Esophagus muscularis mucosa (tissue), 4 donors: Measurements from ENCODE around the gene KIF2C. TPM values are rescaled to one million over a fixed set of nuclear protein-coding genes. Genes with fewer than 3 reads are reported as not detected.

ENCODE experiments used
- DNase-seq: peaks from one replicate; pipeline ENCODE4 v3.0.0-alpha.2; 2017; ENCODE audit errors: extremely low spot score
- H3K27ac ChIP-seq, 4 donors: fragments of 200-600 bp; sonication (generic); replicated peaks in 1 of 4; 1 replicate in 3 of 4; 2 replicates in 1 of 4; pipeline ENCODE4 v1.5.1; 2016 to 2019; ENCODE audit warnings: mild to moderate bottlenecking in 1 of 4
- H3K27me3 ChIP-seq, 4 donors: fragments of 200-600 bp; sonication (generic); one replicate each; pipeline versions ENCODE4 v1.5.1 to v1.6.0; 2016 to 2019
- H3K36me3 ChIP-seq, 4 donors: fragments of 200-600 bp; sonication (generic); one replicate each; pipeline ENCODE4 v1.5.1; 2016 to 2019
- H3K4me1 ChIP-seq, 4 donors: fragments of 200-600 bp; sonication (generic); one replicate each; pipeline ENCODE4 v1.5.1; 2016 to 2019
- H3K4me3 ChIP-seq, 4 donors: fragments of 200-600 bp; sonication (generic); 1 replicate in 2 of 4; 2 replicates in 2 of 4; pipeline ENCODE4 v1.5.1; 2016 to 2019; ENCODE audit warnings: mild to moderate bottlenecking in 4 of 4, moderate library complexity in 1 of 4
- H3K9me3 ChIP-seq, 4 donors: fragments of 200-600 bp; sonication (generic); 1 replicate in 3 of 4; 2 replicates in 1 of 4; pipeline ENCODE4 v1.5.1; 2016 to 2019
- EP300 ChIP-seq: sonication (generic); formaldehyde crosslinking; IDR thresholded peaks from one replicate; pipeline ENCODE4 v1.6.1; 2017; ENCODE audit warnings: antibody characterized with exemption
- POLR2A ChIP-seq: fragments of 450-650 bp; IDR thresholded peaks from one replicate; pipeline ENCODE4 v1.6.1; 2017; ENCODE audit warnings: antibody characterized with exemption, moderate library complexity, mild to moderate bottlenecking, low read depth
- POLR2AphosphoS5 ChIP-seq, 2 donors: sonication (generic); formaldehyde crosslinking; IDR thresholded peaks; one replicate each; pipeline ENCODE4 v1.6.1; 2017; ENCODE audit warnings: antibody characterized with exemption in 2 of 2
- WGBS: methylation state at CpG from one replicate; pipeline ENCODE4 v1.1.5; 2018; 5-methylcytosine and 5-hydroxymethylcytosine counted together
- intact Hi-C: fragments of 100-400 bp; cut with DNase I; formaldehyde crosslinking; loops from one replicate; pipeline ENCODE4 v1.15.1; 2023
- total RNA-seq, 4 donors: library from RNA; depleted of rRNA; stranded (reverse); fragments of >200 nt; gene quantifications; one replicate each; pipeline versions ENCODE4 v1.1.0 to v1.2.1, GENCODE V29; 2016
- TF ChIP-seq, protein P1 (sequence below), 3 experiments: fragments of 200-600 bp in 2 of 3; fragments of 450-650 bp in 1 of 3; sonication (generic) in 2 of 3; IDR thresholded peaks; one replicate each; pipeline ENCODE4 v1.5.1; 2017 to 2019; ENCODE audit warnings: antibody characterized with exemption in 3 of 3, mild to moderate bottlenecking in 2 of 3, moderate library complexity in 1 of 3

KIF2C gene
- total RNA-seq, 4 donors from 2014 or later = 0.17 to 1.2 (median 0.96) TPM

DNA sequence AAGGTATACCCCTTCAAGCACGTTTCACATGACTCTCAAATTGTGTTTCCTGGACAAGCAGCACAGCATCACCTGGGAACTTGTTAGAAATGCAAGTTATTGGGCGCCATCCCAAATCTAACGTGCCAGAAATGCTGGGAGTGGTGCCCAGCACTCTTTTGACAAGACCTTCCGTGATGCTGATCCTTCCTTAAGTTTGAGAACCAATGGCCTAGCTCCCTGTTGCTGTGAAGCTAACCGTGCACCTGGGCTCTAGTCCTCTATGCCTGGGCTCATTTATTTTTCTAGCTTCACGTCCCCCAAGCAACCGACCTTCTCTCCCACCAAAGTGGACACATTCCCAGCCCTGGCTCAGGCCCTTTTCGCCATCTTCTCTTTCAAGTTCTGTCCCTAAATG is 44.1 kb downstream of the KIF2C start:
- peak overlapping the region; percentile 52 to 63 (median 54) for H3K27ac ChIP-seq
- TF ChIP-seq, protein P1, sequence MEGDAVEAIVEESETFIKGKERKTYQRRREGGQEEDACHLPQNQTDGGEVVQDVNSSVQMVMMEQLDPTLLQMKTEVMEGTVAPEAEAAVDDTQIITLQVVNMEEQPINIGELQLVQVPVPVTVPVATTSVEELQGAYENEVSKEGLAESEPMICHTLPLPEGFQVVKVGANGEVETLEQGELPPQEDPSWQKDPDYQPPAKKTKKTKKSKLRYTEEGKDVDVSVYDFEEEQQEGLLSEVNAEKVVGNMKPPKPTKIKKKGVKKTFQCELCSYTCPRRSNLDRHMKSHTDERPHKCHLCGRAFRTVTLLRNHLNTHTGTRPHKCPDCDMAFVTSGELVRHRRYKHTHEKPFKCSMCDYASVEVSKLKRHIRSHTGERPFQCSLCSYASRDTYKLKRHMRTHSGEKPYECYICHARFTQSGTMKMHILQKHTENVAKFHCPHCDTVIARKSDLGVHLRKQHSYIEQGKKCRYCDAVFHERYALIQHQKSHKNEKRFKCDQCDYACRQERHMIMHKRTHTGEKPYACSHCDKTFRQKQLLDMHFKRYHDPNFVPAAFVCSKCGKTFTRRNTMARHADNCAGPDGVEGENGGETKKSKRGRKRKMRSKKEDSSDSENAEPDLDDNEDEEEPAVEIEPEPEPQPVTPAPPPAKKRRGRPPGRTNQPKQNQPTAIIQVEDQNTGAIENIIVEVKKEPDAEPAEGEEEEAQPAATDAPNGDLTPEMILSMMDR (IDR thresholded peaks at IDR 0.05) = no peak
- TF ChIP-seq POLR2AphosphoS5 (IDR thresholded peaks at IDR 0.05) (no peak), EP300 (no peak), POLR2A (no peak)
- H3K36me3 ChIP-seq = peaks cover 20 to 33% (median 26%) of the 10 kb centered on the region in 4 donors
- H3K27me3 ChIP-seq = no peaks in the 10 kb centered on the region
- H3K4me3 ChIP-seq = peak overlapping the region; percentile 55 to 66 (median 62)
- intact Hi-C loops = no loop called here
- 35% methylated on average over 8 of the region's 8 CpGs for WGBS
- DNase-seq = no peak
- peaks cover 33 to 42% (median 37%) of the 10 kb centered on the region in 4 donors for H3K4me1 ChIP-seq
- no peaks in the 10 kb centered on the region for H3K9me3 ChIP-seq

DNA sequence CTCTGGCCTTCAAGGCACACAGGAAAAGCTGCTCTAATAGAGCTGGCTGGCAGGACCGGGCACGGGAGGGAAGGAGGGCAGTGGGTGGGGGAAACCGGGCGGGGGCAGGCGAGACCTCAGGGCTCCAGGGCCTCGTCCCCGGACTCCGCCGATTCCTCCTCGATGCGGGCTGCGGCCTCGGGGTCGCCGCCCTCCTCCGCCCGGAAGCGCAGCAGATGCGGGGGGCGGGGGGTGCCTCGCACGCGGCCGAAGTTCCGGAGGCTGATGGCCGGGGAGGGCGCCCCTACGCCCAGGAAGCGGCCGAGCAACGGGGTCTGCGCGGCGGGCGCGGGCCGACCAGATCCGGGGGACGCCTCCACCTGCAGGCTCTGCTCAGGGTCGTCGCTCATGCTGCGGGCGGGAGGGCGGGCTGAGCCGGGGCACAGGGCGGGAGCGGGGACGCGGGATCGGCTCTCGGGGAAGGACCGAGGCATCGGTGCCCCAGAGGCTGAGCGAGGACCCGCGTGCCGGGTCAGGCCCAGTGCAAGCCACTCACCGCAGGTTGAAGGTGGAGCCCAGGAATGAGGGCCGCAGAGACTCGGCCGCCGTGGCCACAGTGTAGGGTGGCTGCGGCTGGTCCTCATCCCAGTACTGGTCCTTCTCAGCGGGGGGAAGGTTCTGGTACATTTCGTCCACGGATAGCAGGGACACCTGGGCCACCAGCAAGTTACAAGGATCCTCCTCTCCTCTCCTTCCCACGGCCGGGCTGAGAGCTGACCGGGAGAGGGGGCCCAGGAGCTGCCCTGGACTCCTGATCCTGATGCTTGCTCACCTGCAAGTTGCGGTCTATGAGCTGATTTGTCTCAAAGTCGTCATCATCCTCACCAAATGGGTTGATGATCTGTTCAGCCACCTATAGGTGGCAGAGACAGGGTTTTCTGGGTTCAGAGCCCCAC is 44.7 kb downstream of the KIF2C start:
- peak overlapping the region; percentile 55 to 66 (median 62) for H3K4me3 ChIP-seq
- no peaks in the 10 kb centered on the region for H3K27me3 ChIP-seq
- no peaks in the 10 kb centered on the region for H3K9me3 ChIP-seq
- intact Hi-C loops = loop anchor here (5.0 kb wide), 2 partner anchors 38 to 228 kb away; partner anchors contain the start of genes HECTD3 and UROD
- no peak for DNase-seq
- TF ChIP-seq POLR2A (no peak), EP300 (no peak), POLR2AphosphoS5 (IDR thresholded peaks at IDR 0.05) (no peak)
- TF ChIP-seq, protein P1 (IDR thresholded peaks at IDR 0.05) = no peak
- peak overlapping the region; percentile 52 to 63 (median 54) for H3K27ac ChIP-seq
- 11% methylated on average over 11 of the region's 71 CpGs for WGBS
- peaks cover 33 to 40% (median 36%) of the 10 kb centered on the region in 4 donors for H3K4me1 ChIP-seq
- peaks cover 14 to 27% (median 20%) of the 10 kb centered on the region in 4 donors for H3K36me3 ChIP-seq

DNA sequence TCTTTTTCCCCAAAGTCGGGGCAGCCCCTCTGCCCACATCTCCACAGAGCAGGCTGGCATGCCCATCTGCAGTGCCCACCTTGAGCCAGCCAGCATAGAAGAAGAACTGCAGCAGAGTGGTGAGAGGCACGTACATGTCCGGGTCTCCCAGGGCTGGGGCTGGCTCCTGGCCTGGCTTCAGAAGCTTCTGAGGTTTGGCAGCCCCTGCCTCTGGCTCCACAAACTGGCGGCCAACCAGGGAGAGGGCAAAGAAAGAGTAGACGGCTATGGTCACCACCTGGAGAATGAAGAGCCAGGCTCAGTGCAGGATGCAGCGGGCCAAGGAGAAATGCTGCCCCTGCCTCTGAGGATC is 45.4 kb downstream of the KIF2C start:
- Histone ChIP-seq H3K36me3 (peaks cover 10 to 20% (median 14%) of the 10 kb centered on the region in 4 donors), H3K4me1 (peaks cover 33 to 40% (median 36%) of the 10 kb centered on the region in 4 donors), H3K4me3 (no peak overlapping the region), H3K27me3 (no peaks in the 10 kb centered on the region), H3K27ac (no peak overlapping the region), H3K9me3 (no peaks in the 10 kb centered on the region)
- TF ChIP-seq POLR2A = no peak
- TF ChIP-seq, protein P1 (IDR thresholded peaks at IDR 0.05) = no peak
- intact Hi-C loops = loop anchor here (5.0 kb wide), 2 partner anchors 37 to 227 kb away; partner anchors contain the start of genes HECTD3 and UROD
- no peak for DNase-seq
- WGBS = 83% methylated on average over 3 of the region's 6 CpGs

DNA sequence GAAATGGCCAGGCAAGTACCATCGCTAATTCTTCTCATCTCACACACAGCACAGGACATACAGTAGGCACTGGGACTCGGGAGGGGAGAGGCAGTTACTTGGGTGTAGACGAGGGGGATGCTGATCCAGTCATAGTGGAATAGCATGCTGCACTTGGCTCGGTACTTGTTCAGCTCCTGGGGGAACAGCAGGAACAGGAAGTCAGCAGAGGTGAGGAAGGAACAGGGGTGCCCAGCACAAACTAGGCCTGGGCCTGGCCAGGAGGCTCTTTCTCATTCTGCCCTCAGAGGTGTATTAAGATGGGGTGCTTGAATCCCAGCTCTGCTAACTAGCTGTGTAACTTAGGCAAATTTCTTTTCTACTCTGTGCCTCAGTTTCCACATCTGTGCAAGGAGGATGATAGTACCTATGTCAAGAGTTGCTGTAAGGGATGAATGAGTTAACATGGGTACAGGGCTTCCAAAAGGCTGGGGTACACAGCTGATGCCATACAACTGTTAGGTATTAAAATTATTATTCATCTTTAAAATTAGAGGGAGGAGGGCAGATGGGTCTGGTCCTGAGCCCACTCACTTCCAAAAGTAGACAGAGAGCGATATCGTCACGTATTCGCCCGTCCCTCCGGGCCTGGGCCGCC is 46.0 kb downstream of the KIF2C start:
- Histone ChIP-seq H3K4me3 (peak overlapping the region; percentile 48 to 71 (median 58)), H3K9me3 (no peaks in the 10 kb centered on the region), H3K36me3 (peaks cover 8 to 14% (median 9%) of the 10 kb centered on the region in 4 donors), H3K27me3 (no peaks in the 10 kb centered on the region), H3K4me1 (peaks cover 33 to 40% (median 36%) of the 10 kb centered on the region in 4 donors), H3K27ac (peak overlapping the region in 3 of 4 donors; percentile 55 to 70 (median 68))
- DNase-seq = no peak
- intact Hi-C loops = loop anchor here (5.0 kb wide), 2 partner anchors 37 to 227 kb away; partner anchors contain the start of genes HECTD3 and UROD
- TF ChIP-seq, protein P1 (IDR thresholded peaks at IDR 0.05) = no peak
- TF ChIP-seq POLR2A (no peak), POLR2AphosphoS5 (IDR thresholded peaks at IDR 0.05) (no peak), EP300 (no peak)
- 34% methylated on average over 11 of the region's 11 CpGs for WGBS
